Measurements from ENCODE around the gene FBN2.

GRCh38 chr5:128355961-128356360, 182.1 kb downstream of the FBN2 start:
- TF ChIP-seq CTCF (IDR thresholded peaks at IDR 0.05) (no peak), POLR2A (IDR thresholded peaks at IDR 0.05) (no peak)

Measured in Peyer's patch (tissue), 4 donors.